GM12878 (cell line): ENCODE data around the gene CCDC18. TPM values are rescaled to one million over a fixed set of nuclear protein-coding genes. Genes with fewer than 3 reads are reported as not detected.
"Not testable (repeated sequence)": the region's sequence is repeated elsewhere in the genome, so short reads cannot be mapped to it uniquely, and the experiment has no call there.

Experiments
- ATAC-seq: fragments of 200-7000 bp; cut with Tn5 transposase; 3 replicates; pipeline ENCODE4 v1.9.1; 2020; ENCODE audit warnings: mild to moderate bottlenecking, moderate library complexity
- BruUV-seq: library from RNA; stranded (reverse); fragments of 400-500 nt; replicated peaks from 2 replicates; lab custom pipeline; 2021; lab: Mats Ljungman, UMichigan
- CTCF ChIA-PET: fragments of 300-600 bp; sonication (Branson Sonifier 250); formaldehyde crosslinking; extraction: SDS; loops from one replicate; lab custom pipeline; 2021; ENCODE audit warnings: inconsistent platforms; lab: Yijun Ruan, JAX
- POLR2A ChIA-PET: fragments of 350-600 bp; formaldehyde crosslinking; extraction: SDS; loops from one replicate; lab custom pipeline; 2021; ENCODE audit warnings: inconsistent platforms; lab: Charles Lee
- RAD21 ChIA-PET: fragments of 300-600 bp; sonication (Branson Sonifier 250); formaldehyde crosslinking; loops from one replicate; lab custom pipeline; 2023; ENCODE audit warnings: antibody characterized with exemption; ENCODE audit not compliant: unreplicated experiment; lab: Charles Lee
- SMC1A ChIA-PET: fragments of 300-600 bp; sonication (Branson Sonifier 250); formaldehyde crosslinking; loops from one replicate; lab custom pipeline; 2023; ENCODE audit not compliant: unreplicated experiment, uncharacterized antibody; lab: Charles Lee
- DNase-seq: peaks from one replicate; pipeline ENCODE4 v3.0.0-alpha.2; 2011; ENCODE audit warnings: low read depth, low spot score
- FAIRE-seq: peaks from 3 replicates; lab custom pipeline; 2011; peaks lifted over from hg19 to GRCh38; lab: Jason Lieb, UNC
- H2AFZ ChIP-seq: 2 replicates; pipeline ENCODE4 v1.6.0; 2011; ENCODE audit warnings: low read depth, low read length, control low read depth; ENCODE audit not compliant: control insufficient read depth
- H3K27ac ChIP-seq: 2 replicates; pipeline ENCODE4 v1.5.1; 2011; ENCODE audit warnings: control low read depth; ENCODE audit not compliant: control insufficient read depth, insufficient read depth
- H3K27me3 ChIP-seq, 2 experiments: replicated peaks in 1 of 2; 2 replicates each; pipeline versions ENCODE4 v1.6.0 to v1.6.1; 2011; ENCODE audit warnings: low read length in 1 of 2; ENCODE audit not compliant: control insufficient read depth in 2 of 2, insufficient read depth in 2 of 2
- H3K36me3 ChIP-seq, 2 experiments: 2 replicates each; pipeline ENCODE4 v1.5.1; 2011; ENCODE audit warnings: low read length in 1 of 2; ENCODE audit not compliant: control insufficient read depth in 2 of 2, insufficient read depth in 2 of 2
- H3K4me1 ChIP-seq: 2 replicates; pipeline ENCODE4 v1.6.1; 2011; ENCODE audit warnings: mild to moderate bottlenecking, low read length, moderate library complexity, mixed read lengths; ENCODE audit not compliant: control insufficient read depth, insufficient read depth
- H3K4me2 ChIP-seq: 2 replicates; pipeline ENCODE4 v1.6.0; 2011; ENCODE audit warnings: control low read depth; ENCODE audit not compliant: control insufficient read depth, insufficient read depth
- H3K4me3 ChIP-seq: fragments of 200-600 bp; sonication (generic); 2 replicates; pipeline ENCODE4 v1.5.1; 2016
- H3K79me2 ChIP-seq: 2 replicates; pipeline ENCODE4 v1.6.0; 2011; ENCODE audit warnings: low read length; ENCODE audit not compliant: control insufficient read depth, insufficient read depth
- H3K9ac ChIP-seq: 2 replicates; pipeline ENCODE4 v1.8.0; 2011; ENCODE audit warnings: low read length, control low read depth, mixed read lengths; ENCODE audit not compliant: control insufficient read depth, insufficient read depth
- H3K9me3 ChIP-seq: replicated peaks from 3 replicates; pipeline ENCODE4 v1.5.1; 2011; ENCODE audit warnings: mild to moderate bottlenecking, low read length; ENCODE audit not compliant: control insufficient read depth, insufficient read depth
- H4K20me1 ChIP-seq: 2 replicates; pipeline ENCODE4 v1.6.0; 2011; ENCODE audit not compliant: control insufficient read depth, insufficient read depth
- CBX5 ChIP-seq: sonication (generic); IDR thresholded peaks from 2 replicates; pipeline ENCODE4 v1.6.1; 2016; ENCODE audit warnings: low read depth, moderate library complexity, mild to moderate bottlenecking, inconsistent platforms
- ZNF384 ChIP-seq: IDR thresholded peaks from 2 replicates; pipeline ENCODE4 v1.6.1; 2012; ENCODE audit warnings: low read depth, mild to moderate bottlenecking, low read length, improper control_type of control experiment, borderline replicate concordance
- WGBS: methylation state at CpG from one replicate; pipeline ENCODE4 v1.1.6; 2016; ENCODE audit warnings: low lambda C conversion rate; ENCODE audit not compliant: insufficient replicate concordance, insufficient coverage; ENCODE audit errors: missing lambda C conversion rate; 5-methylcytosine and 5-hydroxymethylcytosine counted together
- in situ Hi-C: fragments of 300-500 bp; cut with MboI; formaldehyde crosslinking; loops from 9 replicates; pipeline ENCODE4 v1.14.3; 2018; ENCODE audit warnings: mixed read lengths
- intact Hi-C: fragments of 100-400 bp; cut with micrococcal nuclease; formaldehyde crosslinking; loops from one replicate; pipeline ENCODE4 v1.14.2; 2022; ENCODE audit not compliant: unreplicated experiment
- polyA plus RNA-seq, 11 experiments: library from polyadenylated mRNA; depleted of rRNA in 4 of 11; unstranded in 6 of 11; stranded (reverse) in 5 of 11; fragments of >200 nt; fragmentation: Nextera tagmentation in 4 of 11; fragmentation: Illumina TruSeq in 1 of 11; extraction: Ambion mirVana in 4 of 11; extraction: Trizol in 1 of 11; gene quantifications; 1 replicate in 1 of 11; 2 replicates in 10 of 11; pipeline versions ENCODE4 v1.2.1 to v1.2.3, GENCODE V29; 2011 to 2016; ENCODE audit warnings: inconsistent platforms in 2 of 11, missing spikeins in 2 of 11, low read depth in 1 of 11
- total RNA-seq, 4 experiments: library from RNA; depleted of rRNA in 3 of 4; stranded (reverse); fragments of >200 nt in 3 of 4; fragmentation: Illumina TruSeq in 1 of 4; extraction: Trizol in 1 of 4; gene quantifications; 2 replicates each; pipeline versions ENCODE4 v1.2.1 to v1.2.3, GENCODE V29; 2013 to 2021

The CCDC18 gene
- total and polyA plus RNA-seq, 10 of the 15 experiments (the other 5 are each of a cell fraction or from before 2014, with no cell fraction given), result 15.6 to 34.9 (median 19.5) TPM

DNA sequence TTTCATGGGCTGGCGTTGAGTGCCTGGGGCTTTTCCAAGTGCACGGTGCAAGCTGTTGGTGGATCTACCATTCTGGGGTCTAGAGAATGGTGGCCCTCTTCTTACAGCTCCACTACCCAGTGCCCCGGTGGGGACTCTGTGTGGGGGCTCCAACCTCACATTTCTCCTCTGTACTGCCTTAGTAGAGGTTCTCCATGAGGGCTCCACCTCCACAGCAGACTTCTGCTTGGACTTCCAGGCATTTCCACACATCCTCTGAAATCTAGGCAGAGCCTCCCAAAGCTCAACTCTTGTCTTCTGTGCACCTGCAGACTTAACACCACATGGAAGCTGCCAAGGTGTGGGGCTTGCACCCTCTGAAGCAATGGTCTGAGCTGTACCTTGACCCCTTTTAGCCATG lies 82.1 kb downstream of the CCDC18 start:
- Histone ChIP-seq H3K4me1 (no peaks in the 10 kb centered on the region), H3K27me3 (no peaks in the 10 kb centered on the region), H3K4me3 (no peak overlapping the region), H3K9me3 (peaks cover 23% of the 10 kb centered on the region), H4K20me1 (no peaks in the 10 kb centered on the region), H3K4me2 (no peak overlapping the region), H2AFZ (no peak overlapping the region), H3K9ac (no peak overlapping the region), H3K79me2 (no peaks in the 10 kb centered on the region), H3K36me3 (peaks cover 5 to 17% of the 10 kb centered on the region in 2 experiments; a peak in 3 of 4 replicates), H3K27ac (no peak overlapping the region)
- POLR2A ChIA-PET, result no interaction called here
- RAD21 ChIA-PET, result no interaction called here
- CTCF ChIA-PET, result no interaction called here
- DNase-seq, result no peak
- peak; percentile 91; the same call in 1 of the 2 replicates for TF ChIP-seq CBX5
- no peak for TF ChIP-seq ZNF384
- no TSS peak for BruUV-seq
- intact Hi-C loops, result no loop called here
- 100% methylated on average over 3 of the region's 3 CpGs for WGBS
- SMC1A ChIA-PET, result no interaction called here
- in situ Hi-C loops, result no loop called here
- FAIRE-seq, result no peak
- ATAC-seq, result no peak

DNA sequence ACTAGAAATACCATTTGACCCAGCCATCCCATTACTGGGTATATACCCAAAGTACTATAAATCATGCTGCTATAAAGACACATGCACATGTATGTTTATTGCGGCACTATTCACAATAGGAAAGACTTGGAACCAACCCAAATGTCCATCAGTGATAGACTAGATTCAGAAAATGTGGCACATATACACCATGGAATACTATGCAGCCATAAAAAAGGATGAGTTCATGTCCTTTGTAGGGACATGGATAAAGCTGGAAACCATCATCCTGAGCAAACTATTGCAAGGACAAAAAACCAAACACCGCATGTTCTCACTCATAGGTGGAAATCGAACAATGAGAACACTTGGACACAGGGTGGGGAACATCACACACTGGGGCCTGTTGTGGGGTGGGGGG lies 88.4 kb downstream of the CCDC18 start:
- FAIRE-seq, H2AFZ ChIP-seq, H3K4me3 ChIP-seq, H3K27ac ChIP-seq, H3K4me2 ChIP-seq, H3K27me3 ChIP-seq, RAD21 ChIA-PET, POLR2A ChIA-PET, SMC1A ChIA-PET, ATAC-seq, H3K9ac ChIP-seq, in situ Hi-C loops, H3K79me2 ChIP-seq, DNase-seq, H3K4me1 ChIP-seq, H3K9me3 ChIP-seq, BruUV-seq, H4K20me1 ChIP-seq, intact Hi-C loops, H3K36me3 ChIP-seq: not testable (repeated sequence)
- CTCF ChIA-PET, result interaction anchor here (0.6 kb wide), 2 partner anchors 35 to 90 kb away, joined by 3 to 5 read pairs; no protein-coding TSS in a partner anchor
- 94% methylated on average over 3 of the region's 3 CpGs for WGBS

DNA sequence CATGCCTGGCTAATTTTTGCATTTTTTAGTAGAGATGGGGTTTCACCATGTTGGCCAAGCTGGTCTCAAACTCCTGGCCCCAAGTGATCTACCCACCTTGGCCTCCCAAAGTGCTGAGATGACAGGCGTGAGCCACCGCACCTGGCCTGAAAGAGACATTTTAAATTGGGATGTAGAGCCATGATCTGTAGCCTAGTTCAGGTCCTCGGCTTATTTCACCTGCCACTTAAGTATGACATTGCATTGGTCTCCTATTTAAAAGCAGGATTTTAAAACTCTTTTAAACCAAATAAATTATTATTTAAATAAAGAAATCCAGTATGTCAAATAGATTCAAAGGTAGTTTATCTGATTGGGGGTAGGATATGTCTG lies 94.7 kb downstream of the CCDC18 start:
- H3K36me3 ChIP-seq, H3K9ac ChIP-seq, H3K27me3 ChIP-seq, H3K4me1 ChIP-seq, H2AFZ ChIP-seq, DNase-seq, H4K20me1 ChIP-seq, RAD21 ChIA-PET, H3K9me3 ChIP-seq, H3K79me2 ChIP-seq, ATAC-seq, intact Hi-C loops, BruUV-seq, H3K4me2 ChIP-seq, H3K27ac ChIP-seq, in situ Hi-C loops, POLR2A ChIA-PET, H3K4me3 ChIP-seq, FAIRE-seq: not testable (repeated sequence)
- 96% methylated on average over 3 of the region's 3 CpGs for WGBS
- CTCF ChIA-PET, result interaction anchor here (1.2 to 1.3 kb wide), 3 partner anchors 16 to 539 kb away, joined by 4 to 6 read pairs (median 4); no protein-coding TSS in a partner anchor
- SMC1A ChIA-PET, result interaction anchor here (1.1 to 1.5 kb wide), 2 partner anchors 28 to 29 kb away, joined by 4 read pairs; no protein-coding TSS in a partner anchor
